Measurements from ENCODE around the gene SNX24.
"Not testable (repeated sequence)": the region's sequence is repeated elsewhere in the genome, so short reads cannot be mapped to it uniquely, and the experiment has no call there.

Gene SNX24

DNA sequence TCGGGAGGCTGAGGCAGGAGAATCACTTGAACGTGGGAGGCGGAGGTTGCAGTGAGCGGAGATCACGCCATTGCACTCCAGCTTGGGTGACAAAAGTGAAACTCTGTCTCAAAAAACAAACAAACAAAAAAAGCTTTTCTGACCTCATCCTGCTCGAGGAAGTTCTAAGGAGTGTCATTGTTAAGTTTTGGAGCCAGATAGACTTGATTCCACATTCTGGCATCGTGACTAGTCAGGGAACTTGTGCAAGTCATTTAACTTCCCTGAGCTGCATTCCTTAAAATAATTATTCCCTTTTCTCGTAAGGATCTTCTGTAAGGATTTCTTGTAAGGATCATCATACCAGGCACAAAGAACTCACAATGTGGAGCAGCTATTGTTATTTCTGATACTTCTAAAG lies 26.2 kb downstream of the SNX24 start:
- no peak for DNase-seq (ENCODE audit: low read depth)

DNA sequence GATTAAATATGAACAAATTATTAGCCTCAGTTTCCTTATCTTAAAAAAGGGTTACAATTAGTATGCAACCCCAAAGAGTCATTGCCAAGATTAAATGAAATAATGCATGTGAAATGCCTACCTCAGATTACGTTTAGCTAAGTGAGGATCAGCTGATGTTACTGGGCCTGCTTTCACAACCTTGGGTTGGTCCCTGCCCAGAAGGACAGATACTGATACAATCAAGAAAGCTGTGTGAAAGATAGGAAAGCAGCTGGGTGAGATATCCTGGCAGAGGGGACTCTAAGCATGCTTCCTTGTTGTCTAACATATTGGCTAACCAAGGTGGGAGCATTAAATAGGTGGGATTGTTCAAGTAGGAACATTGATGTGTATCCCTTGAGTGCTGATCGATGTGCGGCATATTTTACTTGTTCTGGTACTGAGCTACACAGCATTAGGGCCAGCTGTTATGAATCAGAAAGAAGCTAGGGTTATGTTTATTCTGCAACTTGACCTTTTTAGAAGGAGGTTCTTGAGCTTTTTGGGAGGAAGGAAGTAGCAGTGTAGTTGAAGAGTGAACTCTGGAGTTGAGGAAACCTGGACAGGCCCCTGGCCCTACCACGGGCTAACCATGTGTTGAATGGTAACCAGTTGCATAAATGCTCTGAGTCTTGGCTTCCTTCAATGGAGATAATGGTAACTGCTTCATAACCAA lies 28.9 kb downstream of the SNX24 start:
- DNase-seq (ENCODE audit: low read depth): no peak

DNA sequence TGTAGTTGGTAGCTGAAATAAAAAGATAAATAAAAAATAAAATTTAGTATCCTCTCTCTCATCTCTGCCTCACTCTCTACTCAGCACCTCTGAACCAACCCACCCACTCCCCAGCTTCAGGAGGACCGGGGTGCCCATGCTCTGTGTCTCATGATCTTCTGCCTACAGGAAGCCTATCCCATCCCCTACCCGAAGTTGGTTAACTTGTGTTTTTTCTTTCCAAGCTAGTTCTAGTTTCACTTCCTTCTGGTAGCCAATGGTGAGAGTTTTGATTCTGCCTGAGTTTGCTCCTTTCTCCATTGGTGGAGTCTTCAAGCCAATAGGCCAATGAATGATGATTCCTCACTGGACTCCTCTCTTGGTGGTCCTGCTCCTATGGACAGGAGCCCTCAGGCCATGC lies 32.1 kb downstream of the SNX24 start:
- DNase-seq (ENCODE audit: low read depth): no peak

DNA sequence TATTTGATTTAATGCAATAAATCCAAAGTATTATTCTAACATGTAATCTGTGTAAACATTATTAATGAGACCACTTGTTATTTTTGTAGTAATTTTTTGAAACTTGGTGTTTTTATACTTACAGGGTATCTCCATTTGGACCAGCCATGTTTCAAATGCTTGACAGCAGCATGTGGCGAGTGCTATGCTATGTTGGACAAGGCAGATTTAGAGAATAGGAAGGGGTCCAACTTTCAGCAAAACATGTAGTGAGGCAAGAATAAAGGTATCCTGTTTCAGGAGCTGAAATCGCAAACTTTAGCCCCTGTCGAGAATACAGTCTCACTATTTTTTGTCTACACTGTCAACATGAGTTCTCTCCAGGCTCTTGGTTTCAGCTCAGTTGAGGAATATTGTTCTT lies 33.7 kb downstream of the SNX24 start:
- DNase-seq (ENCODE audit: low read depth): no peak

DNA sequence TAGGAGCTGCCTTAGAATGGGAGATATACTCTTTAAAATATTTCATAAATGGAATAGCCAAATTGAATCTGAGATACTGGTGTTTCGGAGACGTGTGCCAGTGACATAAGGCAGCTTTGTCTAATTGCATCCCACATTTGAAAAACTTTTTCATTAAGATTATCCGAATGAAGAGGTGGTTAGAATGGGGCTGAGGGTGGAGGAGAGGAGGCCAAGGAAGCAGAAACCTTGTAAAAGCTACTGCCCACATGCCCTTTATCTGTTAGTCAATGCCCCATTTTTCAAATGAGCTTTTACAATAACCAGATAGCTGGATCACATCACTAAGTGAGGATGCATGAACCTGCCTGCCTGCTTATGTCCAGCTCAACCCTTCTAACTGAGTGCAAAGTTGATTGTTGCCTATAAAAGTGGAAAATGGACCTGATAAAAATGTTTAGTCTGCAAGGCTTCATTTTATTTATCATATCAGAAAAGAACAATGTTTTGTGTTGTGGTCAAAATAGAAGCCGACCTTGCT lies 34.8 kb downstream of the SNX24 start:
- DNase-seq (ENCODE audit: low read depth): no peak

DNA sequence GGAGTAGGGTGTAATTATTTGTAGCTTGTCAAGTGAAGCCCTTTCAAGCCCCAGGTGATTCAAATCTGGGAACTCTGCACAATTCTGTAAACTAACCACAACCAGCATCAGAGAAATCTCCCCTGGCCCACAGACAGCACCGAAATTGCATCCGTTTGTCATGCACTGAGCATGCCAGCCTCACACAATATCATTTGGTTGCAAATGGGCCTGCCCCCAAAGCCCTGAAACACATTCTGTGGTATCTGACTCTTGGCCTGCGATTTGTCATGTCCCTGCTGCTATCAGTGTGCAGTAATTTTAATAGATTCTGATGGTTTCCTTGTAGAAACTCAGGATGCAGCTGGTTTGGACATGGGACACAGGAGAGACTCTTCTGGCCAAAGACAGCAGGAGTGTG lies 35.3 kb downstream of the SNX24 start:
- DNase-seq (ENCODE audit: low read depth): no peak

DNA sequence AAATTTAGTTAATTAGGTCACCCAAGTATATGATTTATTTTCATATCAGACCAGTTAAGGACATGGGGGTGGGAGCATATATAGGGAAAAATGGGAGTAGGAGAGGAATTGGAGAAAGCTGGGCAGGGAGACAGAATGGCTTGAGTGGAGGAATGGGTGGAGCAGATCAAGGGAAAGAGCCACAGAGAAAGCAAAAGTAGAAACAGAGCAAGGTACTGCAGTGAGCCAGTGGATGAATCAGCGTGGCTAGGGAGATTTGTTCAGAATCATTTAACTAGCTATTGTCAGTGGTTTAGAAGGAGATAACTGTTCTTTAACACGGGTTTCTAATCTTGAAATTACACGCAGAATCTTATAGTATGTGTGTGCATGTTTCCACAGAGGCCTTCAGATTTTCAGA lies 37.4 kb downstream of the SNX24 start:
- DNase-seq (ENCODE audit: low read depth): peak; percentile 28

DNA sequence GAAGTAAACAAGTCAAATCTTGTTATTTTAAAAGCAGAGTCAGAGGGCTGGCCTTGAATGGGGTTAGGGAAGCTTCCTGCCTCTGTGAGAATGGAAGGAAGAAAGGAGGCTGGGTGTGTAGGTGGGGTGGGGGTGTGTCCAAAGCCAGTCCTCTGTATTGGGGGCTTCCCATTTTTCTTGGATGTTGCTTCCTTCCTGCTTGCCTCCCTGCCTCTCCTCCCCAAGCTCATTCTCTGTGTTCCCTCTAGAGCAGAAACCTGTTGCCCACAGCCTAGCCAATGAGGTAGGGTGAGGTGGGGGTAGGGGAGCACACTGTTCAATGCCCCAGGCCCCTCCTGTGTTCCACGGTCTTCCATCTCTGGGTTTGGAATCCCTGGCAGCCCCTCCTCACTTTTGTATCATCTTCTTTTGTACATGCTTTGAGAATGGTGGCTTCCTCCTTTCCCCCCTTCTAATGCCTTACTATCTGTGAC lies 39.7 kb downstream of the SNX24 start:
- no peak for DNase-seq (ENCODE audit: low read depth)

DNA sequence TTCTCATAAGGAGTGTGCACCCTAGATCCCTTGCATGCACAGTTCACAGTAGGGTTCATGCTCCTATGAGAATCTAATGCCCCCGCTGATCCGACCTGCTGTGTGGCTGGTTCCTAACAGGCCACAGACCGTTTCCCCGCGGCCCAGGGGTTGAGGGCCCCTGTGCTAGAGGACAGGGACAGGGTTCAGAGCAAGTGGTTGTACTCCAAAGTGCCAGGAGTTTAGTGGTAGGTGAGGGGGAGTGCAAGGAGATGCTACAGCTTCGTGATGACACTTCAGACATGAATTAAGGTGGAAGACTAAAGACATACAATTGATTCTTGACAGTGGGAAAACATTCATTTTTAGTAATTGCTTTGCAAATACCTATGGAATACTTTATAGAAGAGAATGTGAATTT lies 40.5 kb downstream of the SNX24 start:
- no peak for DNase-seq (ENCODE audit: low read depth)

DNA sequence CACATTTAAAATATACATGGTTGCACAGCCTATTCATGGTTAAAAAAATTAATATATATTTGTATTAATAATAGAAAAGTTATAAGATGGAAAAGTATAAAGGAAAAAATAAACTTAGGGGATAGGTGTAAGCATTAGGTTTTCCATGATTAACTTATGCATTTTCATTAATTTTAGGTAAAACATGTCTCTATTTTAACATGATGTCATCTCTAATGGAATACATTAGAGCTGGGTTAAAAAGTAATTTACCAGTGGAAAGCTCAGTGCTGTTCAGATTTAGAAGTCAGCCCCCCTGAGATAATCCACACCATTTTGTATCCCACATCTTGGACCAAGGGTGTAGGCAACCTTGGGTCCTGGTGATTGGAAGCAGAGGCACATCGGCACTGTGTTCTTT lies 49.7 kb downstream of the SNX24 start:
- no peak for DNase-seq (ENCODE audit: low read depth)

DNA sequence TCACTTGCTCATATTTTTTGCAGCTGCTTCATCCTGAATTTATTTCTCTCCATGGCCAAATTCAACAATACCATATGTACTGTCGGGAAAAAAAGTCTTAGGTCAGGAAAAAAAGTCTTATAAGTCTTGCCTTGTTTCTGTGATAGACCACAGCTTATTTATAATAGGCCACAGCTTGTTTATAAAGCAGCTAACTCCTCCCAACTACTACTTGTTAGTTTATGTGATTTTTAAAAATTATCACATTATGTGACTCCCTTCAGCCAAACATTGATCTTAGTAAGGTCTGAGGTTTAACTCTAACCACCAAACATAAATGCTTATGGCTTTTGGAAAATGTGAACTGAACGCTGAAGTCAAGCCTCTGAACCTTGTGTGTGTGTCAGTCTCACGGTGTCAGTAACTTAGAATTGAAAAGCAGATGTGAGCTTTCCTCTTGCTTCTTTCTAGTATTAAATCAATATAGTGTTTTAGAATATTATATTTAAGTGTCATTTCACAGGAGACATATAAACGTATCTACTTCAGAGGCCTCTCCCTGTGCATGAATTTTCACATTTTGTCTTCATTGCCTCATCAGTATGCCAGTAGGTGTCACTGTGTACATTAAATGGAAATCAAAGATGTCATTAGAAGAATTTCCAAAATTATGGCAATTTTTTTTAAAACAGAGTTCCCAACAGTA lies 51.3 kb downstream of the SNX24 start:
- peak; percentile 23 for DNase-seq (ENCODE audit: low read depth)

DNA sequence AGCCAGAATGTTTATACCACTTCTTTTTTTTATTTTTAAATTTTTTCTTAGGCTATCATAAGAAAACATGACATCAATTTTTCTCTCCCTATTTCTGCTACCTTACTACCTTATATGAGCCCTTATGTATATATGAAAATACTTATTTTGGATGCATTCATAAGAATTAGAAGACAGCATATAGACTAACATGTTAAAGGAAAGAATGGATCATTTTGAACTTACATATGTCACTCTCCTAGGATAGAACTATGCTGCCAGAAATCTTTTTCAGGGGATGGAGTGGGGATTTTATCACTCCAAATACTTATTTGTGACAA lies 51.8 kb downstream of the SNX24 start:
- DNase-seq (ENCODE audit: low read depth): no peak

DNA sequence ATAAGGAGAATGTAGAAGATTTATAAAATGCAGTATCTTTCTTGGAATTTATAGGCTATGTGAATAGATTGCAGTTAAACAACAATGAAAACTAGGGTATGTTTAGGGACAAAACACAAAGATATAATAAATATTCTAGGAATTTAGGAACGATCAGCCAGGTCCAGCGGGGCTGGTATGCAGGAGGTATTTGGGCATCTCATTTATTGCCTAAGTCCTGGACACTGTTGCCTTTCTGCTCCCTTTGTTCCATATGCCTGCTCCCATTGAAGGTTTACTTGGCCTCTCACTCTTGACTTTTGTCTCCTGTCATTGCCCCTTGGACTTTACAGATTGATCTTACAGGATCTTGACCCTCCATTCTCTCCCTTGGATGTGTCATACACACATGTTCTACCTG lies 55.9 kb downstream of the SNX24 start:
- DNase-seq (ENCODE audit: low read depth): no peak

DNA sequence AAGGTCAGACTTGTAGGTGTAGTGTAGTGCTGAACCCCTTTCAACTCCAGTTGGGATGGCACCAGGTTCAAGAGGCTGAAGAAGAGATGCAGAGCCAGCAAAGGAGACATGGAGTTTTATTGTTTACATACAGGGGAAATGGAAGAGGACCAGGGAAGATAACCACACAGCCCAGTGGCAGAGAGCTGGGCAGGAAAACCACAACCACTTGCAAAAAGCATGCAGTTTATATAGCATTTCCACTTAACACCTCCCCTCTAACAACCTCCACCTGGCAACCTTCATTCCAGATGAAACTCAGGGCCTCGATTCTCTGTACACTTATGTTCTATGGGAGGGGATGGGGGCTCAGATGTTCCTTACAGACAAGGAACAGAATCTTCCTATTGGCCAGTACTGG lies 56.9 kb downstream of the SNX24 start:
- no peak for DNase-seq (ENCODE audit: low read depth)

DNA sequence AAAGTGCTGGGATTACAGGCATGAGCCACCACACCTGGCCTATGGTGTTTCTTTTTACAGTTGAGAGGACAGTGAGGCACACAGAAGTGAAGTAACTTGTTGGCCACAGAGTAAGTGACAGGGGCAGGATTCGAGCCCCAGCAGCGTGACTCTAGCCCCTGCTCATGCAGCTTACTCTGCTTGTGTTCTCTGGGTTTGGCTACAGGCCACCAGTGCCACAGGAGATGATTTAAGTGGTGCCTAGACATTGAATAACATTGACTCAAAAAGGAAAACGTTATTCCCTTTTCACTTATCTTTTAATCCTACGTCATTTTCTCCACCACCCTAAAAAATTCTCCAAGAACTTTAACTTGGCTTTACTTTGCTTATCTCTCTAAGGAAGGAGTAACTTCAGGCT lies 61.4 kb downstream of the SNX24 start:
- DNase-seq (ENCODE audit: low read depth): no peak

DNA sequence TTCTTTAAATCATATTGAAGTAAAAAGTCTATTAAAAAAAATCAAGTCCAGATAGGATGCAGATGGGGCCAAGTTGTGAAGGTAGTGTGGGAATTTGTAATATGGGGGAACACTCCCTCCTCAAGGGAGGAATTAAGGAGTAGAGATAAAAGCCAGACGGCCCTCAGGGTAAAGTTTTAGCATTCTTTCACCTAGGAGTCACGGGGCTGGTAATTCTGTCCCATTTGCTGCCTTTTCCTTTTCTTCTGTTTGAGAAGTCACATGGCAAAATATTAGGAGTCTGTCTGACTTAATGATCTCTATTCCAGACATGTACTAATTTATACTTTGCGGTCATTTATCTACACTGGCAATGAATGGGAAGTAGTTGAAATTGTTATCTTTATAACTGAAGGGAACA lies 61.9 kb downstream of the SNX24 start:
- DNase-seq (ENCODE audit: low read depth): no peak

DNA sequence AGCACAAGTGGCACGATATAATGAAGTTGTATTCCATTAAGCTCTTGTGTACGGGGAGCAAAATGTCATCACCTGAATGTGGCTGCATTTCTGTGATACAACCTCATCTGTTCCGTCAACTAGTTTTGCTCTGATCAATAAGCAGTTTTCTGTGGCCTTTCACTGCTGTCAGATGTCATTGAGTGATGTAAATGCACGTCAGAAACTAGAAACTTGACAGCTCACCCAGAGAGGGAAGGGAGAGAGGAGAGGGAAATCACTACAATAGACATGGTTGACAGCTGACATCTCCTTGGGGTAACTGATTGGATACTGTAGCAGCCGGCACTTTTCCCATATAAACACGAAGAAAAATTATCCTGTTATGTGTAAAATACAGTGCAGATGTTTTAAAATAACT lies 62.7 kb downstream of the SNX24 start:
- DNase-seq (ENCODE audit: low read depth): no peak

DNA sequence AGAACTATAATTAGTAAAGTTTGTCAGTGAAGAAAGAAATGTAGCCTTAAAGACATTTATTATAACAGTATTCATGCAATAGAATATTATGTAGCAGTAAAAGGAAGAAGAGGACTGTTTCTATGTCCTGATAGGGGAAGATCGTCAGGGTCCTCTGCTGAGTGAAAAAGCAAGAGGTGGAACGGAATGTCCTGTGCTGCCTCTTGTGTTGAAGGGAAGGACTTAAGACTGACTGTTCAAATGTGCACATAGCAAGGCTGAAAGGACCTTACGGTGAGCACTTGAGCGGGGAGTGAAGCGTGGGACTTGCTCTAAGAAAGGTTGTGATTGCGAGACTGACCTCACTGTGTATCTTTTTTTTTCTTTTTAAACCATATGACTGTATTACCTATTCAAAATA lies 63.2 kb downstream of the SNX24 start:
- no peak for DNase-seq (ENCODE audit: low read depth)

DNA sequence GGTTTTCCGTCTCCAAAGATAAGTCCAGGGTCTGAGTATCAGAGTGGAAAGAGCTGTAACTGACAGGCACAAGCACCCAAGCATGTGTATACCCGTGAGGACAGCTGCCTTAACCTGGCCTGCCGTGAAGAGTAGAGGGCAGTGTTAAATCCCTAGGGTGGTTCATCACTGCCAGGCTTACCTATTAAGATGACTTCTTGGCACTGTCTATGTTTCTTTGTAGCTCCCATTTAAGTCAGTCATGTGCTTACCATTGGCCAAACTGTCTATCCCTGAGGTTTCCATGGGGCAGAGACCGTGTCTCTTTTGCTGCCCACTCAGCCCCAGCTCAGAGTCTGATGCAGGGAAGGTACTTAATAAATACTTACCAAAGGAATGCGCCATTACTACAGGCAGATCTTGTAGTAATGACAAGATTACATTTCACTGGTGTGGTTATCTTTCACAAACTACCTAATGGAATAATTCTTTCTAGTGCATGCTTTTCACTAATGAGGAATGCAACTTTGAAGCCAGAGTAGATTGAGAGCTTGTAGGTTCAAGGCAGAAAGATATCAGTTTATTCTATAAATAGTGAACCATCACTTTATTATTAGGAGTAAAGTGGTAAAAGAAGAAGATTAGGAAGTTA lies 64.2 kb downstream of the SNX24 start:
- DNase-seq (ENCODE audit: low read depth): no peak

DNA sequence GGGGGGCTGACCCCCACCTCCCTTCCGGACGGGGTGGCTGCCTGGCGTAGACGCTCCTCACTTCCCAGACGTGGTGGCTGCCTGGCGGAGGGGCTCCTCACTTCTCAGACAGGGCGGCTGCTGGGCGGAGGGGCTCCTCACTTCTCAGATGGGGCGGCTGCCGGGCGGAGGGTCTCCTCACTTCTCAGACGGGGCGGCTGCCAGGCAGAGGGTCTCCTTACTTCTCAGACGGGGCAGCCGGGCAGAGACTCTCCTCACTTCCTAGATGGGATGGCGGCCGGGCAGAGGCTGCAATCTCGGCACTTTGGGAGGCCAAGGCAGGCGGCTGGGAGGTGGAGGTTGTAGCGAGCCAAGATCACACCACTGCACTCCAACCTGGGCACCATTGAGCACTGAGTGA lies 68.0 kb downstream of the SNX24 start:
- not testable (repeated sequence) for DNase-seq (ENCODE audit: low read depth)

DNA sequence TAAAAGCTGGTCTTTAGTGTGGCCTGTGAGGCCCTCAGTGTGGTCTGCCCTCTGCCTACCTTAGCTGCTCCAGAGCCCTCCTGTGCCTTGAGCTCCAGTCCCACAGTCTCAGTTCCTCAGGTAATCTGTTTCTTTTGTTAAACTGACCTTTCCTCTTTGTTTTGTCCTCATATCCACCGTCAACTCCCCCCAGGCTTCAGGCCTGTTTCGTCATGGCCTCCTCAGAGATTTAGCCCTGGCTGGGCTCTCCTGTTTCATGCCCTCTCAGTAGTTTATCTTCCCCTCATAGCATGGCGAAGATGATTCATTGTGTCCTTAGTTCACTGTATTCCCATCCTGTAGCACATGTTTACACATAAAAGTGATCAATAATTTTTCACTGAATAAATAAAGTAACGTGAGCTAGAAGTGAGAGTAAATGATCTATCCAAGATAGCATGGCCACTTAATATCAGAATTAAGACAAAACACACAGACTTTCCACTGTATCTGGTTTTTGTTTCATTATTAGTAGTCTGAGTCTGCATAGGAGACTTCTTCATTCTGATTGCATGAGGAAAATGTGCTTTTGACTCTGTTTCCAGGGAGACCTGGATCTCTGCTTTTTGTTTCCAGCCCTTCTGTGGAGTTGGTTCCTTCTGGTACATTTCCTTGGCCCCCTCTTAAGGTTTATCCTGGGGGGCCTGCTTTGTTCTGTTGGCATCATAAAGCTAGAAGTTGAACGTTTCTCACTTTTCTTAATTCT lies 70.5 kb downstream of the SNX24 start:
- DNase-seq (ENCODE audit: low read depth): no peak

DNA sequence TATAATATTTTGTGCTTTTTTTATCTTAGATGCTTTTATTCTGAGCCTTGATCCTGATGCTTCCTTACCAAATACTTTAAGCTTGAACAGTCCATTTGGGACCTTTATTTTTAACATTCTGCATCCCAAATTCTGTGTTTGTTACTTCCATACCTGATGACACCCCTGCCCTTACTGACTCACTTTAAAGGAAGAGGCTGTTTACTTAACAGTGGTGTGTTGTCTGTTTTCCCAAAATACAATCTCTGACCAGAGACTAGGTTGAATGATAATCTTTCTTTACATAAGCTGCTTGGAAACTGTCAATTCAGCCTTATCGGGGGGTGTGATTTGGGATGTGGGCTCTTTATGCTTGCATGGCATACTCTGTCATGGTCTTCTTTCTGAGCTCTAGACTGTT lies 71.1 kb downstream of the SNX24 start:
- no peak for DNase-seq (ENCODE audit: low read depth)

DNA sequence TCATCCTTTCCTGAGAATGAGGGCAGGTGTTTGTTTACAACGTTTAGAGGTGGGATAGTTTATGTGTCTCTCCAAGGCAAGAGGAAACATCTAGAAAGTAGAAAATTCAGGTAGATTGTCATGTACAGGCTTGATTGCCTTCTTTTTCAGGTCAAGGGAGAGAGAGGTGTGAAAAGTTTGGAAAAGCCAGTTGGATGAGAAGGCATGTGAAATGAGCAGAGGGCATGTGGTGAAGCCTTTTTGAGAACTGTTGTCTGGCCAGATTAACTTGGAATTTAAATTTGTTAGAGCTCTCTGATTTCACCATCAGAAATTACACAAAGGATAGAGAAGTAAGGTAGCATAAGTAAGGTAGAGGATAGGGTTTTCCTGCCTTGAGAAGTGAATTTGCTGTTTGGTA lies 74.6 kb downstream of the SNX24 start:
- DNase-seq (ENCODE audit: low read depth): no peak
